Omental fat pad (tissue), 4 donors: ENCODE data around the gene LAMC3. TPM values are rescaled to one million over a fixed set of nuclear protein-coding genes. Genes with fewer than 3 reads are reported as not detected.

Experiments used
- ATAC-seq: fragments of 150-250 bp; one replicate; pipeline ENCODE4 v1.9.1; 2016; ENCODE audit warnings: mild to moderate bottlenecking, moderate library complexity; ENCODE audit not compliant: low FRiP score
- DNase-seq: peaks from one replicate; pipeline ENCODE4 v3.0.0-alpha.2; 2019; ENCODE audit warnings: low spot score
- total RNA-seq, 4 donors: library from RNA; depleted of rRNA; stranded (reverse); fragments of >200 nt; gene quantifications; one replicate each; pipeline ENCODE4 v1.1.0, GENCODE V29; 2016
- TF ChIP-seq, protein P1 (sequence below), 3 donors: fragments of 450-650 bp; IDR thresholded peaks; one replicate each; pipeline ENCODE4 v1.5.1; 2016 to 2017; ENCODE audit warnings: antibody characterized with exemption in 3 of 3, mild to moderate bottlenecking in 3 of 3, moderate library complexity in 2 of 3

The LAMC3 gene
- total RNA-seq, 4 donors from 2014 or later: 0.09 to 1.9 (median 0.65) TPM

DNA sequence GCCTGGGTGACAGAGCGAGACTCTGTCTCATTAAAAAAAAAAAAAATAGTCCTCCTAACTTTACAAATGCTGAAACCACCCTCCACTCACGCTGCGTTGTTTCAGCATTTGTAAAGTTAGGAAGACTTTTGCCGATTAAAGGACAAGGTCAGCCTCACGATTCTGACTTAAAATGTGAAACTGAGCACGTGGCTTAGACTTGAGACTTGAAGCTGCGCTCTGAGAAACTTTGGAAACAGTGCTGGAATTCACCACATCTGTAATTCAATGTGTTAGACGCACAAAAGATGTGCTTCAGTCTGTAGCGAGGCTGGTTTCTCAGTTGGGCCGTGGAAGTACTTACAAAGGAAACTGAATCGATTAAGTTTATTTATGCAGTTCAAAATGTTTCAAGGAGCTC is 25.0 kb upstream of the LAMC3 start:
- no peak for ATAC-seq
- TF ChIP-seq, protein P1, sequence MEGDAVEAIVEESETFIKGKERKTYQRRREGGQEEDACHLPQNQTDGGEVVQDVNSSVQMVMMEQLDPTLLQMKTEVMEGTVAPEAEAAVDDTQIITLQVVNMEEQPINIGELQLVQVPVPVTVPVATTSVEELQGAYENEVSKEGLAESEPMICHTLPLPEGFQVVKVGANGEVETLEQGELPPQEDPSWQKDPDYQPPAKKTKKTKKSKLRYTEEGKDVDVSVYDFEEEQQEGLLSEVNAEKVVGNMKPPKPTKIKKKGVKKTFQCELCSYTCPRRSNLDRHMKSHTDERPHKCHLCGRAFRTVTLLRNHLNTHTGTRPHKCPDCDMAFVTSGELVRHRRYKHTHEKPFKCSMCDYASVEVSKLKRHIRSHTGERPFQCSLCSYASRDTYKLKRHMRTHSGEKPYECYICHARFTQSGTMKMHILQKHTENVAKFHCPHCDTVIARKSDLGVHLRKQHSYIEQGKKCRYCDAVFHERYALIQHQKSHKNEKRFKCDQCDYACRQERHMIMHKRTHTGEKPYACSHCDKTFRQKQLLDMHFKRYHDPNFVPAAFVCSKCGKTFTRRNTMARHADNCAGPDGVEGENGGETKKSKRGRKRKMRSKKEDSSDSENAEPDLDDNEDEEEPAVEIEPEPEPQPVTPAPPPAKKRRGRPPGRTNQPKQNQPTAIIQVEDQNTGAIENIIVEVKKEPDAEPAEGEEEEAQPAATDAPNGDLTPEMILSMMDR (IDR thresholded peaks at IDR 0.05): no peak
- no peak for DNase-seq

DNA sequence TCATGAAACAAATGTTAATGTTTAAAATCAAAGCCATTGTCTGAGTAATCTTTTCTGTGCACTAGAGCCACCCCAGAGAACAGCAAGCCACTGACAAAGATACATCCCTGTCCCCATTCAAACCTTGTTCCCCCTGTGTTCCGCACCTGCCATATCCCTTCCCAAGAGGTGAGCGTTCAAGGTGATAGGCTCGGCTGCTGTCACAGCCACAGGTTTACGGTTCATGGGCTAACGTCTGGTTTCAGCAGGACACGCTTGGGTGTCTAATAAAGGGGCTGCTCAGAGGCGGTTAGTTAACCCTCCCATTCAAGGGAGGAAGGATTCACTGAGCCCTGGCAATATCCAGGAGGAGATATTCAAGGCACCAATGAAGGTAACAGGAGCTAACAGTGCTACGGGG is 24.5 kb upstream of the LAMC3 start:
- TF ChIP-seq, protein P1 (IDR thresholded peaks at IDR 0.05): no peak
- DNase-seq (no peak), ATAC-seq (no peak)

DNA sequence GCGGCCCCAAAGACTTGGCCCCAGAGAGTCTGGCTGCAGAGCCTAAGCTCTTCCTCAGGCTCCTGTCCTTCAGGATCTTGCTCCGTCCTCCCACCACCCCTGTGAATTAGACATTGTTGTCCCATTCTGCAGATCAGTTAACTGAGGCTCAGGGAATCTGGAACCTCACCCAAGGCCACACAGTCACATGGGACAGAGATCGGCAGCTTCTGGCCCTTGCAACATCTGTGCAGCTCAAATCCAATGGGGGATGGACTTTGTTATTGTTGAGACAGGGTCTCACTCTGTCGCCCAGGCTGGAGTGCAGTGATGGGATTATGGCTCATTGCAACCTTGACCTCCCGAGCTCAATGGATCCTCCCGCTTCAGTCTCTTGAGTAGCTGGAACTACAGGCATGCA is 23.9 kb upstream of the LAMC3 start:
- TF ChIP-seq, protein P1 (IDR thresholded peaks at IDR 0.05): no peak
- ATAC-seq: no peak

DNA sequence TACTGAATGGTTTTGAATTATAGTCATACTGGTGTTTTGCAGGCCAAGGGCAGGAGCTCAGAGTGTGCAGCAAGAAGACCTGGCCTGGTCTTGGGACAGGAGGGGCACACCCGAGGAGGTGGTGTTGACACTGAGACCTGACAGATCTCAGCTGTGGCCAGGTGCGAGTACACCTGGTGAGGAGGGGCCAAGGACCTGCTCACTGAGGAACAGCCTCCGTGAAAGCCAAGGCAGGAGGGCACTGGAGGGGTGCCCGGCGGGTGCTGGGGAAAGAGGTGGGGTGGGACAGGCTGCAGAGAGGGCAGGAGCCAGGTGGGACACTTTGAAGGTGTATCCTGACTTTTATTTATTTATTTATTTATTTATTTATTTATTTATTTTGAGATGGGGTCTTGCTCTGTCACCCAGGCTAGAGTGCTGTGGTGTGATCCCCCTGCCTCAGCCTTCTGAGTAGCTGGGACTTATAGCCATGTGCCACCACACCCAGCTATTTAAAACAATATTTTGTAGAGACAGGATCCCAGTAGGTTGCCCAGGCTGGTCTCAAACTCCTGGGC is 23.3 kb upstream of the LAMC3 start:
- ATAC-seq (no peak), DNase-seq (no peak)
- TF ChIP-seq, protein P1 (IDR thresholded peaks at IDR 0.05): no peak

More for the DNA sequence above, 23.9 kb upstream of the LAMC3 start:
- DNase-seq: no peak

DNA sequence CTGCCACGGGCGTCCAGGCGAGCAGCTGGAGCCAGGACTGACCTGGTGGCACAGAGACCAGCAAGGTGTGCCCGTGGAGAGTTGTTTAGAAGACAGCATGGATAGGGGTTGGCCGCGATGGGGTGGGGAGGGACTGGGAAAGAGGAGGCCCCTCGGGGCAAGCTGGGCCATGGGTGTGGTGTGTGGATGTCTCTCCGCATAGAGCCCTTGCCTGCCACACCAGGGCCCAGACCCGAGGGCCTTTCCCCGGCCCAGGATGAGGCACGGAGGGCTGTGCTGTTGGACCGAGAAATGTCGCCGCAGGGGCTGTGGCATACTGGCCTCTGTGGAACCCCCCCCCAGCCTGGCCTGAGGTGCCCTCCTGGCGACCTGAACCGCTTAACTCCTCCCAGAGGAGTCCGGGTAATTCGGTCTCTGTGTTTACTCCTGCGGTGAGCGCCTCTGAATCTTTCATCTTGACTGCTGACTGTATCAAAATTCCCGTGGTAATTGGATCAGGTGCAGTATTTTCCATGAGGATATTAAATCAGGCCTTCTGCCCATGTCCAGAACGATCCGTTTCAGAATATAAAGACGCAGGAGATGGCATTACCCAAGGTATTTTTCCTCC is 22.5 kb upstream of the LAMC3 start:
- TF ChIP-seq, protein P1 (IDR thresholded peaks at IDR 0.05): no peak
- ATAC-seq: no peak
- DNase-seq: no peak

DNA sequence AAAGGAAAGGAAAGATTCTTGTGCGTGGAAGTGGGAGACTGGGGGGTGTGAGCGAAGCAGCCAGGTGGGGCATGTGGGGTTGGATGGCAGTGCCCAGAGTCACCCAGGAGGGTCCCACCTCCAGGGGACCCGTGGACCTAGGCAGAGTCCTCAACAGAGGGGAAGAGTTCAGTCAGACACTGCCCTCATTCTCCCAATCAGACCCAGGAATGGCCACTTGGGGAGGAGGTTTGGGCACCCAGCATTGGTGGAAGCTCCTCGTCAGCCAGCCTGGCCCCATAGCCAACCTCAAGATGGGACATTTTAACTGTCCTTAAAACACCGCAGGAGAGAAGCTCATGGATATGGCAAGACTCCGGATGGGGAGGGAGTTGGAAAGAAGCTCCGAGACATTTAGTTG is 21.9 kb upstream of the LAMC3 start:
- DNase-seq (no peak), ATAC-seq (no peak)
- TF ChIP-seq, protein P1 (IDR thresholded peaks at IDR 0.05): no peak

DNA sequence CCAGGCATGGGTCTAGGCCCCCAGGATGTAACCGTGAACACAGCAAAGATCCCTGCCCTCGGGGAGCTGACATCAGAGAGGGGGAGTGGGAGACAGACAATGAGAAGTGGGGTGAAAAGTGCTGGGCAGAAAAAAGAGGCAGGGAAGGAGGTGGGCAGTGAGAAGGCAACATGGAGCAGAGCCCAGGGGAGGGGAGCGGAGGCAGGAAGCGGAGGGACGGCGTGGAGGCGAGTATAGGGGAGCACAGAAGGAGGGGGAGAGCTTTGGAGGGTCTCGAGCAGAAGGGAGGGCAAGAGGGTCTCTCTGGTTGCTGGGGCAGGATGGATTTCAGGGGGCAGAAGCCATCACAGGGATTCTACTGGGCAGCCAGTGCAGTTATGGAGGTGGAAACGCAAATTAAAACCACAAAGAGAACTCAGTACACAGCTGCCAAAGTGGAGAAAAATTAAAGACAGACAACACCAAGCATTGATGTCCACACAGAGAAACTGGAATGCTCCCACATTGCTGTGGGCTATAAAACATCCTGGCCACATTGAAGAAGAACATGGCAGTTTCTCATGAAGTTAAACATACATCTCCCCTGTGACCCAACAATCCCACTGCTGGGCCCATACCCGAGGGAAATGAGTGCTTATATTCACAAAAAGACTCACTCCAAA is 21.1 kb upstream of the LAMC3 start:
- TF ChIP-seq, protein P1 (IDR thresholded peaks at IDR 0.05): no peak
- no peak for ATAC-seq
- DNase-seq: no peak
